Measurements from ENCODE around the gene CBX4. TPM values are rescaled to one million over a fixed set of nuclear protein-coding genes. Genes with fewer than 3 reads are reported as not detected.

The CBX4 gene
- total RNA-seq, 2 experiments from 2014 or later = 98.9 to 110 TPM

- Histone ChIP-seq H4K20me1 (ENCODE audit: insufficient read depth, low read length) (no peaks in the 10 kb centered on the region), H3K9me2 (ENCODE audit: insufficient read depth, low read length) (no peaks in the 10 kb centered on the region), H3K79me2 (ENCODE audit: insufficient read depth, low read depth, low read length) (no peaks in the 10 kb centered on the region), H3K4me1 (ENCODE audit: insufficient read depth, low read length, poor library complexity, severe bottlenecking) (no peaks in the 10 kb centered on the region), H2AFZ (ENCODE audit: low read length) (no peak overlapping the region), H3K4me3 (ENCODE audit: low read depth, low read length, poor library complexity, severe bottlenecking) (no peak overlapping the region), H3K27ac (ENCODE audit: low read depth, low read length, poor library complexity, severe bottlenecking) (no peak overlapping the region), H3K36me3 (ENCODE audit: insufficient read depth, low read length) (no peaks in the 10 kb centered on the region), H3K4me2 (ENCODE audit: low read length) (no peak overlapping the region), H3K9me3 (ENCODE audit: low read length) (no peaks in the 10 kb centered on the region)
- POLR2A ChIA-PET = interaction anchor here (0.7 kb wide), 1 partner anchor 755 kb away, joined by 3 read pairs; no protein-coding TSS in a partner anchor
- no peak for TF ChIP-seq EZH2phosphoT487 (IDR thresholded peaks at IDR 0.05; ENCODE audit: borderline replicate concordance, low read depth, low read length)
- no peak for TF ChIP-seq CTCF (conservative IDR thresholded peaks at IDR 0.05; ENCODE audit: low read length)
- intact Hi-C loops (cut with micrococcal nuclease; ENCODE audit: unreplicated experiment) = no loop called here
- CTCF ChIA-PET (ENCODE audit: unreplicated experiment) = no interaction called here
- DNase-seq (ENCODE audit: low spot score) = no peak
- BruUV-seq (replicated peaks) = no TSS peak
These were observed 23.0 kb upstream of the CBX4 start for GRCh38 chr17:79862238-79862637.

GRCh38 chr17:79861413-79862216 is 22.4 kb upstream of the CBX4 start:
- Histone ChIP-seq H3K27ac (ENCODE audit: low read depth, low read length, poor library complexity, severe bottlenecking) (no peak overlapping the region), H3K4me1 (ENCODE audit: insufficient read depth, low read length, poor library complexity, severe bottlenecking) (no peaks in the 10 kb centered on the region), H3K4me2 (ENCODE audit: low read length) (no peak overlapping the region), H3K79me2 (ENCODE audit: insufficient read depth, low read depth, low read length) (no peaks in the 10 kb centered on the region), H3K9me2 (ENCODE audit: insufficient read depth, low read length) (no peaks in the 10 kb centered on the region), H2AFZ (ENCODE audit: low read length) (no peak overlapping the region), H3K36me3 (ENCODE audit: insufficient read depth, low read length) (no peaks in the 10 kb centered on the region), H3K4me3 (ENCODE audit: low read depth, low read length, poor library complexity, severe bottlenecking) (no peak overlapping the region), H4K20me1 (ENCODE audit: insufficient read depth, low read length) (no peaks in the 10 kb centered on the region), H3K9me3 (ENCODE audit: low read length) (no peaks in the 10 kb centered on the region)
- no peak for DNase-seq (ENCODE audit: low spot score)
- ChIA-PET POLR2A (interaction anchor here (0.7 kb wide), 1 partner anchor 754 kb away, joined by 3 read pairs; no protein-coding TSS in a partner anchor), CTCF (ENCODE audit: unreplicated experiment) (no interaction called here)
- no TSS peak for BruUV-seq (replicated peaks)
- TF ChIP-seq EZH2phosphoT487 (IDR thresholded peaks at IDR 0.05; ENCODE audit: borderline replicate concordance, low read depth, low read length) (no peak), CTCF (conservative IDR thresholded peaks at IDR 0.05; ENCODE audit: low read length) (no peak)
- intact Hi-C loops (cut with micrococcal nuclease; ENCODE audit: unreplicated experiment) = no loop called here

Measured in OCI-LY7 (cell line).